Right lung (tissue), 5 donors: ENCODE measurements around the gene SEMA6A. TPM values are rescaled to one million over a fixed set of nuclear protein-coding genes. Genes with fewer than 3 reads are reported as not detected.

Experiments used
- DNase-seq, 2 donors: peaks; one replicate each; pipeline ENCODE4 v3.0.0-alpha.2; 2013
- polyA plus RNA-seq, 5 donors: library from polyadenylated mRNA; unstranded; fragments of 120-200 nt; gene quantifications; one replicate each; pipeline versions ENCODE4 v1.2.1 to v1.2.3, GENCODE V29; 2013; ENCODE audit warnings: inconsistent platforms in 1 of 5, low replicate concordance in 1 of 5; ENCODE audit not compliant: insufficient read length in 5 of 5, insufficient read depth in 1 of 5

Gene SEMA6A
- polyA plus RNA-seq, 5 donors: 31.1 to 39.8 (median 36.7) TPM

- no peak for DNase-seq
These were observed 76.0 kb downstream of the SEMA6A start for GRCh38 chr5:116498503-116499048.

DNA sequence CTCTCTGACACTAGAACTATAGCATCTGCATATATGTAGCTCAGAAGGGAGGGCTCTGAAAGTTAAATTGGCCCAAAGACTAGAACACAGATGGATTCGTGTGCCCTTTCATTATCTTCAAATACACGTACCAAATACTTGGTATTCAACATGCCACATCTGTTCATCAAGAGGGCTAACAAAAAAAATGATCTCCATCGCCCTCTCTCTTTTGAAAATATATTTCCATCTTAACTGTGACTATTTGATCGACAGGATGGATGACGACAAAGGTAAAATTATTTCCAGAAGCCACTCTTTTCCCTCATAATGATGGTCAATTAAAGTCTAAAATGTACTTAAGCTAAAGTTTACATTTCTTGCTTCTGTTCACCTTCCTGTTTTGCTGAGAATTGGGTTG, 77.0 kb downstream of the SEMA6A start:
- no peak for DNase-seq

GRCh38 chr5:116495786-116496357, 78.8 kb downstream of the SEMA6A start:
- DNase-seq: no peak

DNA sequence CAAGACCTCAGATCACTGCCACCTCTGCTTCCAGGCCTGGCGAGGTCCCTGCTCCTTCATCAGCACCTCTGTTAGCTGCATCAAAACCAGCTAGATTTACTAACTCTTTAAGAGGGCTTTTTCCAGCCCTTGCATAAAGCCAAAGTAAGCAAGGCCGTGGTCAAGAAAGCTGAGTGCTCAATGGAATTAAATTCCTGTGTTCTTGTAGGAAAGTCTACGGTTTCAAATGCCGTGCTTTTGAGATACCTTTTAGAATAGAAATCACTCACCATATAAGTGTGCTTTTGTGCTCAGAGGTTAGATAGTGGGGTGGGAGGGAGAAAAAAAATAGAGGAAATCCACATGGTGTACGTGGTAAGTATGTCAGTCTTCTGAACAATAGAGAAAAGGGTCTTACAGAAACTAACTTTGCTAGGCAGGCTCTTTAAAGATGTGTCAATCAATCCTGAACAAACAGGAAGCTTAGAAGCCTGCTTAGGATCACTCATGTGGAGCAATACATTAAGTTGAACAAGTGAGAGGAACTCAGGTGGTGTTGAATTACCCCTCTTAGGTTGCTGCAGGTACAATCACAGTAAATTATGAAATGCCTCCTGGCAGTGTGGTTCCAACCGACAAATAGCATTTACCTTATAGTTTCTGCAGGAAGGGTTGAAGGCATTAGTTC, 79.7 kb downstream of the SEMA6A start:
- no peak for DNase-seq

GRCh38 chr5:116492776-116493175, 81.8 kb downstream of the SEMA6A start:
- DNase-seq: no peak

DNA sequence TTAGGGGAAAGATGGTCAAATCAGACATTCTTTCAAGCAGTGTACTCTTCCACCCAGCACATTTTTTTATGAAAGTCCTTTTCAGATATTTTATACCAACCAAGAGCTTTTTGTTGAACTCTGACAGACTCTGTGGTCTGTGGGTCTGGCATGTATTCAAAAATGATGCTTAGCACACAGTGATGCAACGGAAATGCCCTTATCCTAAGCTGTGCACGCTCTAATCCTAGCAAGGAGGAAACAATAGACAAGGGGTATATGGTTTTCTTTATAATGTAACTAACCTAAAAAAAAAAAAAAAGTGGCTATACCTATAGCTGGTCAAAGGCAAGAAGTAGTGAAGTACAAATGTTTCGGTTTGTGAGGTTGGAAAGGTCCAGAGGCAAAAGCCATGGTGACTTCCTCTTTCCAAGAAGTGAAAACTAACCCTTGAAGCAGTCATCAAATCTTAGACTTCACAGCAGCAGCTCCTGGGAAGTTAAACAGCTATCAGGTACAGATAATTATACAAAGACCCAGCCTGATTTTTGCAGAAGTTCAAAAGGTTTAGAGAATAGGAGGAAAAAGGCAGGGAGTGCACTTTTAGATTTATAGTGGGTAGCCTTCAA, 82.5 kb downstream of the SEMA6A start:
- DNase-seq: no peak

DNA sequence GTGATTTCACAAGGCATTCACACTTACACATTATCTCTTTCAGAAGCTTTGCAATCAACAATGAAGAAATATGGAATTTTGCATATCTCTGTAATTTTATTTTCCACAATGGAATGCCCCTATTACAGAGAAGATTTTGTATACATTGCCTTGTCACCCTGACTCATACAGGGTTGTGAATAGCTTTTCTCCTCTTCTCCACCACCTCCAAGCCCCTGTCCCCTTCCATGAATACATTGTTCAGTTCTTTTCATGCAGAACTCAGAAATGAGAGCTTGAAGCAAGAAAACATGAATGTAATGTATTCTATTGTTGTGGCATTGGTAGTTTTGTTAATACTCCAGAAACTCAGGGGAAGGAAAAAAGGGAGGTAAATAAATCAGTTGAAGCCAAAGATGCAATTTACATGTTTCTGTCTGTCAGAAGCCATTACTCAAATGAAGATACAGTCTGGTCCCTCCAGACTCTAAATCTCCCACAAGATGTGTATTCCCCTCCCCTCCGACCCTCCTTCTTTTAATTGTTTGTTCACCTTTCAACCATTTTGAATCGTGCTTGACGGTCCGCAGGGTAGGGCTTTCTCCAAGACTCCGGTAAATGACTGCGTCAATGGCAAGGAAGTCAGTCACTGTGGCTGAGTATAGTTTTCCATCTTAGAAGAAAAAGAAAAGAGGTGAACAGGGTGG, 86.1 kb downstream of the SEMA6A start:
- no peak for DNase-seq

DNA sequence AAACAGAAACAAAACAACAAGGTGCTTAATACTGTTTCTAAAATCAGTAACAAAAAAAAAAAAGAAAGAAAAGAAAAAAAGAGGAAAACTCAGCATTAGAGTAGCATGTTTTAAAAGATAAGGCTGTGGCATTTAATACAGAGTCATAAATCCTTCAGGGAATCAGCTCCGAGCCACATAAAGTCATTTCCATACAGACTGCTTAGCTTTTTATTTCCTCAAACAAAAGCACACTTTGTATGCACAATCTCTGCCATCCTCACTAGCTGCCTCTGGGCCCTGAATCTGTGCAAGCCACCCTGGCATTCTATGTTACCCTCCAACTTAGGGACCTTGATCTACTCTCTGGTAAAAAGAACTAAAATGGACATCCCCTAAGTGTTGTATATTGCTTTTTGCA, 87.6 kb downstream of the SEMA6A start:
- no peak for DNase-seq

GRCh38 chr5:116486588-116486987, 88.0 kb downstream of the SEMA6A start:
- DNase-seq: no peak

DNA sequence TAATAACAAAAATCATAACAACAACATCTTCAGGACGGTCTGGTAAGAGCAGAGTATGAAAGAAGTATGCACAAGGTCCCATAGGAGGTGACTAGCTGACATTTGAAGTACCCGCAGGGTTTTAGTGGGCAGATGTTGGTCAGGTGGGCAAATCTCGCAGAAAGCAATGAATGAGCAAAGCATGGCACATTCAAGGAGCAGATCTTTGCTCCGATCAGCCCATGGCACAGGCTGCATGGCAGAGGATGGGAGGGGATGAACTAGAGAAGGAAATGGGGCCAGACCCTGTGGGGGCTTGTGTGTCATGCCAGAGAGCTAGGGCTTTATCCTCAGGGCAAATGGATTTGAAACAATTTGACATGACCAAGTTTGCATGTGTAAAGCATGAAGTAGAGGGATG, 90.0 kb downstream of the SEMA6A start:
- DNase-seq: no peak

DNA sequence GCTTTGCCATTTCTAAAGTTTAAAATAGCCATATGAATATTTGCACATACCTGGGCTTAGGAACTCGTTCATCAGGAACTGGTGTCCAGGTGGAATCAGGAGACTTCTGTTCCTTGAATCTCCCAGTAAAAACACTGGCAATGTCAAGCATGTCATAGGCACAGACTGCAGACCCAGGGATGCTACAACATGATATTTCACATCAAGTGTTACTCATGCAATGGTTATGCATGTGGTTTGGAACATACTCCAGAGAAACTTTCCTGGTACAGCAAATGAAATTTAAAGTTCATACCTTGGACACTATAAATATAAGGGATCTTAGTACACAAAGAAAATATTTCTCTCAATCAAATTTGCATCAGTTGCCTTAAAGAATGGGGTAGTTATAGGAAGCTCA, 92.2 kb downstream of the SEMA6A start:
- no peak for DNase-seq

DNA sequence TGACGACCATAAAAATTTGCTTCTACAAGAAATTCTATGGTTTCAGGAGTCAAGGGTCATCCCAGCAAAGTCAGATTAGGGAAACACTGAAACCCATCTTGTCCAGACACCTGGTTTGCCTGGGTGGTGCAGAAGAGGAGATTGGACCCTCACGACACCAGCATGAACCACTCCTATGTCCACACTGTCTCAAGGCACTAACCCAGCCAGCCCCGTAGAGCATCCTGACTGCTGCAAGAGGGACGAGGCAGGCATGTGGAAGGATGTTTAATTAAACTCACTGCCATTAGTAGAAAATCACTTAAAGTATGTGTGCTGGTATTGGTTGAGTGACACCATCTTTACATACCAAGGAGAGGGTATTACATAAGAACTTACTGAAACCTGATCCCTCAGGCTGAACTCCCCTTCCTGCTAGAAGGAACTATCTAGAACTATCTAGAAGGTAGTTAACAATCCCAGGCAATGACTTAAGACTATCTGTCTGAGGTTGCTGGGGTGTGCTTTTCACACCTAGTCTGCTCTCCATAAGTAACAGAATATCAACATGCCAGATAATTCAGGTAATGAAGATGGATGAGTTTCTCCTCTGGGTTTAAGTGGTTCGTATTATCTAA, 93.6 kb downstream of the SEMA6A start:
- DNase-seq: no peak

GRCh38 chr5:116479776-116480675, 94.6 kb downstream of the SEMA6A start:
- DNase-seq: no peak

DNA sequence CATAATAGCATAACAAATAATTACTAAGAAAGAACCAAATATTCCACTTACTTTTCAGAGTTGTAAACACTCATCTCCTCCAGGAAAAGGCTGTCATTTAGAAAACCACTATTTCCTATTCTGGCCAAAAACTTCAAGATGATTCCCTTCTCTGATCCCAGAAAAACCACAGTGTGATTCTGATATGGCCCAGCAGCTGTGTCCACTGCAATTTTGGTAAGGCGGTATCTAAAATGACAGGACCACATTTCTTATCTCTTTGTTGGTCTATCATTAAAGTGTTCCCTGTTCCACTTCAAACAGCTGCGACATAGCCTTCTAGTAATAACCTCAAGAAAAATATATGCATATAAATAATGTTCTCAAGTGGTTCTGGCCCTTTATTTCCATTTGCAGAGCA, 96.1 kb downstream of the SEMA6A start:
- no peak for DNase-seq

- DNase-seq: no peak
These were observed 97.6 kb downstream of the SEMA6A start for GRCh38 chr5:116476897-116477537.

DNA sequence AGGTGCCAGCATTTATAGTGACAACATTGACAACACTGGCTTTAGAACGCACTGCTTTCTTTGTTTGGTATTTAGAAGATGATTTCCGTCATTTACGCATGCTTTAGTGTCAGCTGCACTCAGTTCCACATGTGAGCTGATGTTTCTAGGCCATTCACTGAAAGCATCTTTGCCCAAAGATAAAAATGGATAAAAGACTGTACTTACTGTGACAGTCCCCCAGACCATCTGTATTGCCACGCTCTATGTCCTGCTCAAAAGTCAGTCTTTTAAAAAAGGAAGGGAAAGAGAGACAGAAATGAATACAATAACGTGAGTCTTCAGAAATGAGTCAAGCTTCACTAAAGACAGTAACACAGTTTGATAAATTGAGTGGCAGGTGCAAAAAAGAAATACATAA, 99.3 kb downstream of the SEMA6A start:
- no peak for DNase-seq

GRCh38 chr5:116473706-116474105, 100.9 kb downstream of the SEMA6A start:
- no peak for DNase-seq

- no peak for DNase-seq
These were observed 102.3 kb downstream of the SEMA6A start for GRCh38 chr5:116472274-116472673.

DNA sequence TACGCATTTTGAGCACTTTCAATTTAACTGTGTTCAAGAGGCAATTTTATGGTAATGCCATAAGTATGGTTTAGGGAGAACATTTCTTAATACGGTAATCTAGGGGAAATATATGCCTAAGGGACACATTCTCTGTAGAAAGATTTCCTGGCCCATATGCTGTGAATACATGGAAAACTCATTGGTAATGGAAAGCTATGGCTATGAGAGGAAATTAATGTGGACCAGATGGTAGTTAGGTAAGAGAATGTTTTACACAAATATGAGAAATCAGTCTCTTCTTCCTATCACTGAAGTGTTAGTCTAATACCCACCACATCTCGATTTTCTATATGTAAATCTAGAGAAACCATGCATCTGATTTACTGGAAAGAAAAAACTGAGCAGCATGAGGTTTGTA, 105.0 kb downstream of the SEMA6A start:
- DNase-seq: no peak

DNA sequence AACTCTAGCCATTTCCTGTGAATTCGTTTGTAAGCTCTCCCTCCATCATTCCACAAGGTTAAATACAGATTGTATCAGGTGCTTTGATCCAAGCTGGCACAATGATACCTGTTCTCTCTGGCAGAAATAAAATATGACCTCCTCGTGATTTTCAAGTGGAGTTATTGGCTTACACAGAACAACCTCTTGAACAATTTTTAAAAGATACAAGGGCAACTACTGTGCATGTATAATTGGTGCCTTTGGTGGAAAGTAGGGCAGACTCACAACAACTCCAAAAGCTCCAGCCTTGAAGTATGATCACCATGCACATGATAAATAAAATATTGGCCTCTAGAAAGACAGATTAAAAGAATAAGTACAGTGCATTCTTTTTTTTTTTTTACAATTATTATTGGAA, 106.0 kb downstream of the SEMA6A start:
- no peak for DNase-seq

GRCh38 chr5:116467465-116467843, 107.2 kb downstream of the SEMA6A start:
- DNase-seq: no peak
